ENCODE data around the gene CRYBG1.

DNA sequence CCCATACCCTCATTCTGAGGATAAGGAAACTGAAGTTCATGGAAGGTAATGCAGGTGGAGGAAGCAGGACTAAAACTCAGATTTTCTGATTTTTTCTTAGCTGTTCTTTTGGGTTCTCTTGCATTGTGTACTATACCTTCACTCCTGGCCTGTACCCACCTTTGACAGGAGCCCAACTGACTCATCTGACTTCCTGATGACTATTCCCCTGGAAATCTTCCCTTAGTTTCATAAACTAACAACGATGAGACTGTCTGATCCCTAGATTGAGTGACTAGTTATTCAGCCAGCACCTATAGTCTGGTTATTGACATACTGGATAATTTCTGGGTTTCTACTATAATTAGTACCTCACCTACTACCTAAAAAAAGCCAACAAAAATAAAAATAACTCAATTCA lies 10.1 kb downstream of the CRYBG1 start:
- TF ChIP-seq POLR2AphosphoS5 (IDR thresholded peaks at IDR 0.05; ENCODE audit: borderline replicate concordance, low read depth, low read length) (no peak), EZH2 (IDR thresholded peaks at IDR 0.05) (no peak)

Measured in SK-N-MC (cell line).